Activated naive CD4-positive, alpha-beta T cell treated with anti-CD3 and anti-CD28 coated beads for 36 hours (primary cell): Measurements from ENCODE around the gene TSC22D3. TPM values are rescaled to one million over a fixed set of nuclear protein-coding genes. Genes with fewer than 3 reads are reported as not detected.

ENCODE experiments used
- CTCF ChIA-PET: fragments of 350-600 bp; sonication (Branson Sonifier 250); formaldehyde crosslinking; loops from one replicate; lab custom pipeline; 2021; ENCODE audit warnings: antibody characterized with exemption; lab: Charles Lee
- DNase-seq: peaks from one replicate; pipeline ENCODE4 v3.0.0-alpha.2; 2020
- H3K27ac Mint-ChIP-seq: one replicate; pipeline ENCODE4 v1.8.0; 2021; ENCODE audit warnings: mild to moderate bottlenecking, mixed read lengths
- H3K27me3 Mint-ChIP-seq: one replicate; pipeline ENCODE4 v1.8.0; 2021; ENCODE audit warnings: low read depth, mixed read lengths
- H3K36me3 Mint-ChIP-seq: one replicate; pipeline ENCODE4 v1.8.0; 2021; ENCODE audit warnings: low read depth, mixed read lengths
- H3K4me1 Mint-ChIP-seq: one replicate; pipeline ENCODE4 v1.8.0; 2021; ENCODE audit warnings: low read depth, mixed read lengths
- H3K4me3 Mint-ChIP-seq: one replicate; pipeline ENCODE4 v1.8.0; 2021; ENCODE audit warnings: mild to moderate bottlenecking, moderate library complexity, mixed read lengths
- H3K9me3 Mint-ChIP-seq: one replicate; pipeline ENCODE4 v1.8.0; 2021; ENCODE audit warnings: mixed read lengths
- intact Hi-C: fragments of 100-400 bp; cut with micrococcal nuclease; formaldehyde crosslinking; loops from one replicate; pipeline ENCODE4 v1.15.1; 2023
- total RNA-seq, 2 experiments: library from RNA; stranded (reverse); gene quantifications; one replicate each; pipeline ENCODE4 v1.2.3, GENCODE V29; 2021

Gene TSC22D3
- total RNA-seq, 2 experiments from 2014 or later: 28.0 to 29.2 TPM

DNA sequence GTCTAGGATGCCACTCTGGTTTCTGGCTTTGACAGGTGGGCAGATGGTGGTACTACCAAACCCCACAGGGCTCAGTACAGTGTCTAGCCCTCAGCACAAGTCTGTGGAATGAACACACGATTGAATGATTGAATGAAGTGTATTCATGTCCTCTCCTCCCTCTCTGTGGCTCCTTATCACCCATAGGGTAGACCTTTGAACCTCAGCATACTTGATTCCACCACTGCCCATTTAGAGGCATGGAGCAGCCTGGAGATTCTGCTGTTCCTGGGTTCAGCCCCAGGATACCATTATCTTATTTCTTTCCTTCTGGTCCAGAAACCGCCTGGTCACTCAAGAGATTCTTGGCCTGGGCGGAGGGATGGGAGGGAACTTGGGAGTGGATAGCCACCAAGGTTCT is 93.3 kb downstream of the TSC22D3 start:
- no peaks in the 10 kb centered on the region for H3K9me3 Mint-ChIP-seq
- no peaks in the 10 kb centered on the region for H3K36me3 Mint-ChIP-seq
- H3K4me1 Mint-ChIP-seq: peaks cover 52% of the 10 kb centered on the region
- H3K27ac Mint-ChIP-seq: no peak overlapping the region
- intact Hi-C loops: no loop called here
- H3K4me3 Mint-ChIP-seq: no peak overlapping the region
- H3K27me3 Mint-ChIP-seq: no peaks in the 10 kb centered on the region
- CTCF ChIA-PET: no interaction called here
- DNase-seq: no peak

DNA sequence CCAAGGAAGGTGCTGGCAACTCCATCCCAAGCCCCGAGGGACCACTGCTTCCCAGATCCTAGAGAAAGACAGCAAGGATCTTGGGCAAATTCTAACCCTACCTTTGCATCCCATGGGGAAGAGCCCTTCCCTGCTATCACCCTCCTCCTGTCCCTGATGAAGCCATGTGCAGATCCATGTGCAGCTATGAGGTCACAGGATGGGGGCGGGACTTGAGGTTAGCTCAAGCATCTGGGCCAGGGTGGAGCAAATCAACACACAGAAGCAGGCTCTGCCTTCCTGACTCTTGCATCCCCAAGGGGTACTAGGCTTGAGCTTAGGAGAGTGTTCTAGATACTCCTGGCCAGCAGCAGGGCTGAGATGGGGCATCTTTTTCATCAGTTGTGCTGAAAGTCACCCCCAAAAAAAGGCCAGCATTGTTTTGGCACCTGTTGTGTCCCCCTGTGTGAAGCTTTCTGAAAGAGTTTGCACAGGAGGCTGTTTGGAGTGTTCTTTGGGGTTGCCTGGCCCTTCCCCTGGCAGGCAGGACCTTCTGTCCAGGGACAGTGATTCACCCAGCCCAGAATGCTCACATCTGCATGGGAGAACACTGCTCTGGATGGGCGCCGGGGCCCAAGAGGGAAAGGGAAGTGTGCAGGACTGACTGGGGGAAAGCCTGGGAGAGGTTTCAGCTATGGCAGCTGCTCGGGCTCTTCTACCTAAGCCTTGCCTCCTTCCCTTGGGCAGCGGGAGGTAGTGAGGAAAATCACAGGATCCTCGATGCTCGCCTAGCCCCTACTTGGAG is 96.4 kb downstream of the TSC22D3 start:
- peaks cover 52% of the 10 kb centered on the region for H3K4me1 Mint-ChIP-seq
- CTCF ChIA-PET: interaction anchor here (1.1 to 9.8 kb wide), 4 partner anchors 11 to 97 kb away, joined by 3 to 171 read pairs (median 6); partner anchors contain the start of genes NCBP2L and TSC22D3
- peak; percentile 87 for DNase-seq
- H3K27me3 Mint-ChIP-seq: no peaks in the 10 kb centered on the region
- intact Hi-C loops: no loop called here
- H3K9me3 Mint-ChIP-seq: no peaks in the 10 kb centered on the region
- peak overlapping the region; percentile 94 for H3K27ac Mint-ChIP-seq
- H3K36me3 Mint-ChIP-seq: no peaks in the 10 kb centered on the region
- peak overlapping the region; percentile 88 for H3K4me3 Mint-ChIP-seq

DNA sequence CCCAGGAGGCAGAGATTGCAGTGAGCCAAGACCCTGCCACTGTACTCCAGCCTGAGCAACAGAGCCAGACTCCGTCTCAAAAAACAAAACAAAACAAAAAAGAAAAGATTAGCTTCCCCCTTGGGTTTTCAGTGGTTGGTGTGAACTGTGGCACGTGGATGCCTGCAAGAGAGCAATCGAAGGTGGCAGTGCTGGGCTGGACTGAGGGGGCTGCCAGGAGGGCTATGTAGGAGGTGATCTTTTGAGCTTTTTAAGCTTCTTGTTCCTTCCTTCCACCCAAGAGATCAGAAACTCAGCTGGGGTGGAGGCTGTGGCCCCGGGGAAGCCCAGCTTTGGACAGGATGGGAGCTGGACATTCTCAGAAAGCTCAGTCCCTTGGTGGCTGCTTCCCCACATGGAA is 97.7 kb downstream of the TSC22D3 start:
- intact Hi-C loops: loop anchor here (2.0 kb wide), 1 partner anchor 171 kb away; no protein-coding TSS in a partner anchor
- Mint-ChIP-seq H3K9me3 (no peaks in the 10 kb centered on the region), H3K4me1 (peaks cover 56% of the 10 kb centered on the region), H3K4me3 (peak overlapping the region; percentile 88), H3K36me3 (no peaks in the 10 kb centered on the region), H3K27ac (peak overlapping the region; percentile 94), H3K27me3 (no peaks in the 10 kb centered on the region)
- CTCF ChIA-PET: interaction anchor here (2.0 to 9.8 kb wide), 2 partner anchors 40 to 98 kb away, joined by 10 to 171 read pairs; partner anchors contain the start of genes NCBP2L and TSC22D3
- DNase-seq: no peak

DNA sequence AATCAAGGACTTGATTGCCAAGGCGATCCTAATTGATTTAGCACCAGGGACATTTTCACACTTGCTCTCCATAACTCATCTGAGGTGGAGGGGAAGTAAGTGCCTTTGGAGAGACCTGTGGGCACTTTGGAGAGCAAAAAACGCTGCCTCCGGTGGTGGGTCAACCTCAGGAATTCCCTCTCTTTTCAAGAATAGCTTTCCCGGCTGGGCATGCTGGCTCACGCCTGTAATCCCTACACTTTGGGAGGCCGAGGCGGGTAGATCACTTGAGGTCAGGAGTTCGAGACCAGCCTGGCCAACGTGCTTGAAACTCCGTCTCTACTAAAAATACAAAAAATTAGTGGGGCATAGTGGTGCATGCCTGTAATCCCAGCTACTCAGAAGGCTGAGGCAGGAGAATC is 98.1 kb downstream of the TSC22D3 start:
- DNase-seq: no peak
- H3K36me3 Mint-ChIP-seq: no peaks in the 10 kb centered on the region
- peak overlapping the region; percentile 88 for H3K4me3 Mint-ChIP-seq
- H3K27ac Mint-ChIP-seq: peak overlapping the region; percentile 94
- intact Hi-C loops: loop anchor here (2.0 kb wide), 1 partner anchor 171 kb away; no protein-coding TSS in a partner anchor
- no peaks in the 10 kb centered on the region for H3K9me3 Mint-ChIP-seq
- CTCF ChIA-PET: interaction anchor here (2.0 to 9.8 kb wide), 2 partner anchors 41 to 99 kb away, joined by 10 to 171 read pairs; partner anchors contain the start of genes NCBP2L and TSC22D3
- H3K4me1 Mint-ChIP-seq: peaks cover 58% of the 10 kb centered on the region
- H3K27me3 Mint-ChIP-seq: no peaks in the 10 kb centered on the region

DNA sequence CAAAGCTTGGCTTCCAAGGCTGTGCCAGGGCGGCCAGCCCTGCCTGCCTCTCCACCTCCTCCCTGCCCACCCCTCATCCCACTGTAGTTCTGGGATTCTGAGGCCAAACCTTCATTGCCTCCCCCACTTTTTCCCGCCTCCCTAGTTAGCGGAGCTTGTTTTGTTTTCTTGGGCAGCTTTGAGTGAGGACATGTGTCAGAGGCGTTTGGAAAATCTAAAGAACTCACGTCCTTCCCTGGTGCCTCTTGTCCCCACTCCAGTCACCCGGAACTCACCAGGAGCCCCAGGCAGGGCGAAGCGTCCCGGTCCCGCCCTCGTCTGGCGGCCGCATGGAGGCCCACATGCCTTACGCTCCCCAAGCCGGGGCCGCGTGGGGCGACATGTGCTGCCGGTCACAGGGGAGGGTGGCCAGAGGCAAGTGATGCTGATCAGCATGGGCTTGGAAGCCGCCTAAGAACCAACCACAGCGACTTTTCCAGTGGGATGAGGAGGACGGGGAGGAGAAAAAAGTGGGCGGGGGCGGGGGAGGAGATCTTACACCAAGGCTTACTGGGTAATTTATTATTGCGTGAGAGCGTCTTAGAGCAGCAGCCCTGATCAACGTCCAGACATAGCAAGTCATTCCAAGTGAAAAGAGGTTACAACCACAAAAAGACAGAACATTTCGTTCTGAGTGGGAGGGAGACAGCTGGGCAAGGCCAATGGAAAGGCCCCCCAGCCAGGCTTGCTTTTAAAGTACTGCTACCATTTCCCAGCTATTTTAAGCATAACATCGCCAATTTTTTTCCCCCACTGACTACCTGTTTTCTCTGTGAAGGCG is 98.8 kb downstream of the TSC22D3 start:
- no peaks in the 10 kb centered on the region for H3K9me3 Mint-ChIP-seq
- peak overlapping the region; percentile 94 for H3K27ac Mint-ChIP-seq
- peak overlapping the region; percentile 88 for H3K4me3 Mint-ChIP-seq
- DNase-seq: peak; percentile 53
- CTCF ChIA-PET: interaction anchor here (1.1 to 9.8 kb wide), 6 partner anchors 21 to 100 kb away, joined by 3 to 171 read pairs (median 4); partner anchors contain the start of genes NCBP2L and TSC22D3
- intact Hi-C loops: loop anchor here (2.0 kb wide), 1 partner anchor 172 kb away; no protein-coding TSS in a partner anchor
- no peaks in the 10 kb centered on the region for H3K36me3 Mint-ChIP-seq
- H3K27me3 Mint-ChIP-seq: no peaks in the 10 kb centered on the region
- peaks cover 61% of the 10 kb centered on the region for H3K4me1 Mint-ChIP-seq

DNA sequence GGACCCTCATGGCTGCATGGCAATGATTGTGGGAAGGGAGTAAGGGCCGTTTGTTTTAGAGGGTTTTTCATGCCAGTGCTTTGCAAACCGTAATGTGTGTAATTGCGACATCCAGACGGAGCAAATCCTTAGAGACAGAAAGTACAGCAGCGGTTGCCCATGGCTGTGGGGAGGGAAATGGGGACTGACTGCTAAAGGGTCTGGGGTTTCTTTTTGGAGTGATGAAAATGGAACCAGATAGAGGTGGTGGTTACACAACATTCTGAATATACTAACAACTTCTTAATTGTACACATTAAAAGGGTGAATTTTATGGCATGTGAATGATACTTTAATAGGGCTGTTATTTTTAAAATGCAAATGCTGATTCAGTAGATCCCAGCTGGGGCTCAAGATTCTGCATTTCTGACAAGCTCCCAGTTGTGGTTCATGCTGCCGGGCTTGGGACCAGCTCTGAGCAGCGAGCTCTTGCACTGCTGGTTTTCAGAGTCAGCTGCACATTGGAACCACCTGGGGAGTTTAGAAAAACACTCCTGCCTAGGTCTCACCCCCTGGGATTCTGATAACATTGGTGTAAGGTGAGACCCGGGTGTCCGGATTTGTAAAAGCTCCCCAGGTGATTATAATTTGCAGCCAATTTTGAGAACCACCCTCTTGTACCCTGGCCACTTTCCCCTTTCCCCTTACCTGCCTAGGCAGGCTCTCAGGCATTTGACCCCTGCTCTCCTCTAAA is 99.6 kb downstream of the TSC22D3 start:
- Mint-ChIP-seq H3K36me3 (no peaks in the 10 kb centered on the region), H3K27ac (peak overlapping the region; percentile 94), H3K4me3 (peak overlapping the region; percentile 88), H3K4me1 (peaks cover 64% of the 10 kb centered on the region), H3K9me3 (no peaks in the 10 kb centered on the region), H3K27me3 (no peaks in the 10 kb centered on the region)
- DNase-seq: peak; percentile 12
- CTCF ChIA-PET: interaction anchor here (1.1 to 9.8 kb wide), 6 partner anchors 22 to 101 kb away, joined by 3 to 171 read pairs (median 4); partner anchors contain the start of genes NCBP2L and TSC22D3
- intact Hi-C loops: loop anchor here (2.0 kb wide), 2 partner anchors 173 to 345 kb away; no protein-coding TSS in a partner anchor

DNA sequence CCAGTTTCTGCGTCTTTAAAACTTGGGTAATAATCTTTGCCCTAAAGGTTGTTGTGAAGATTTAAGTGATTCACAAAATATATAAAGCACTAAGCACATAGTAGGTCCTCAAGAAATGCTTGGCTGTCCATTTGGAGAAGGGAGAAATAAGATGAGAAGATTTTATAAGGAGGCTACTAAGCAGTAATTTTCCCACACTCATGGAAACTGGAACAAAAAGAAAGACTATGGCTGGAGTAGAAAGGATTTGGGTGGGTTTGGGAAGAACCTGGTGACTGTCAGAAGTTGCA is 100.3 kb downstream of the TSC22D3 start:
- CTCF ChIA-PET: interaction anchor here (1.1 to 9.8 kb wide), 4 partner anchors 16 to 102 kb away, joined by 4 to 171 read pairs (median 7); partner anchors contain the start of gene NCBP2L
- Mint-ChIP-seq H3K9me3 (no peaks in the 10 kb centered on the region), H3K4me1 (peaks cover 64% of the 10 kb centered on the region), H3K4me3 (peak overlapping the region; percentile 88), H3K27me3 (no peaks in the 10 kb centered on the region), H3K27ac (peak overlapping the region; percentile 74), H3K36me3 (no peaks in the 10 kb centered on the region)
- intact Hi-C loops: loop anchor here (2.0 kb wide), 1 partner anchor 345 kb away; no protein-coding TSS in a partner anchor
- no peak for DNase-seq

DNA sequence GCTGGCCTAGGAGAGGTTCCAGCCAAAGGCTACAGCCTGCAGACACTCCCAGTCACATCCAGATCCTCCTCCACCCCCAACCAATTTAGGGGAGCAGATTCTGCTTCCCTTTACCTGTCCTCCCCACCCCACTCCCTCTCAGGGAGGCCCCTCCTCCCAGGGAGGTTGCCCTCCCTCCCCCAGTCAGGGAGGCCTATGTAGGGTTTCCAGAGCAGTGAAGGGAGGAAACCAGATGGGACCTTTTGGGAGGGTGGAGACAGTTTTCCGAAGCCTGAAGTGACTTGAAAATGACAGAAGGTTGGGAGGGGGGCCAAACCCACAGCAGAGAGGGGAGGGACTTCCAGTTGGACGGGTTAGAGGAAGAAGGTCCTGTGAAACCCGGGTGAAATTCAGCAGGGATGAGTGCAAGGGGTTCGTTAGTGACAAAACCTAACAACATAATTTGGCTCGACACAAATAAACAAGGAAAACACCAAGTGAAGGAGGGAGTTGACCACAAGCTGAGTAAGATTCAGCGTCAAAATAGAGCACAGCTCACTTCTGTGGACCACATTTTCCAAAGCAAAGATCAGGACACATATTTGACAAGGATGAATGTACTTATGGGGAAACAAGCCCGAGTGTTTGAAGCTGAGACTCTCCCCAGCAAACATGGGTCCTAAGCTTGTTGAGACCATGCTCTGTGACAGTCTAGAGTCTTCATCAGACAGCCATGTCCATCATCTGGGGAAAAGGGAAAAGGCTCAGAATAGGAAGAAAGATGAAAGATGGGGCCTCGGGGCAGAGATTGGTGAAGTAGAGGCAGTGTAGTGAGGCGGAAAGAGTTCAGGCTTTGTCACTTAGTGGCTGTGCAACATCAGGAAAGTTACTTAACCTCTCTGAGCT is 100.9 kb downstream of the TSC22D3 start:
- peak overlapping the region; percentile 88 for H3K4me3 Mint-ChIP-seq
- H3K36me3 Mint-ChIP-seq: no peaks in the 10 kb centered on the region
- H3K27ac Mint-ChIP-seq: peak overlapping the region; percentile 74
- intact Hi-C loops: loop anchor here (1.0 to 2.0 kb wide), 8 partner anchors 37 to 417 kb away; partner anchors contain the start of genes ATG4A, NCBP2L, PRPS1 and PSMD10
- H3K27me3 Mint-ChIP-seq: no peaks in the 10 kb centered on the region
- peak; percentile 47 for DNase-seq
- CTCF ChIA-PET: interaction anchor here (1.1 to 9.8 kb wide), 10 partner anchors 9 to 218 kb away, joined by 3 to 171 read pairs (median 8); partner anchors contain the start of genes NCBP2L and TSC22D3
- no peaks in the 10 kb centered on the region for H3K9me3 Mint-ChIP-seq
- peaks cover 63% of the 10 kb centered on the region for H3K4me1 Mint-ChIP-seq

DNA sequence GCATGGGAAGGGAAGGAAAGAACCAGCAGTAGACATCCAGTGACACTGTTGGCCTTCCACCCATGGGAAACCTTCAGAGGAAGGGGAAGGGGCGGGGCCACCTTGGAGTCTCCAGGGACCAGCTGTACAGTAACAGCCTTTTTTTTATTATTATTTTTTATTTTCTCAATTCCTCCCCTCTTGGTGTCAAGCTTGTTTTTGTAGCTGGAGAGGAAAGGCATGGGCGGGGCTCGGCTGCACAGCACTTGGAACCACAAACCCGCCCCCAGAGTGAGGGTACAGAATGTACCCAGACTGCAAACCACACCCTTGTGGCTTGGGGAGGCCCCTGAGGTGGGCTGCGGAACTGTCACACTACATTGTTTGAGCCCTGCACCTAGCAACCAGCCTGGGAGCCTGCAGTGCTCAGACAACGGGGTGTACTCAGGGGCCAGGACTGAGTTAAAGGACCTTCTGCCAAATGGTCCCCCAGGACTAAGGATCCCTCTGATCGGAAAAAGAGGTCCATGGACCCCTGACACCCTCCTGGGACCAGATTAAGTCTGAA is 101.6 kb downstream of the TSC22D3 start:
- peak overlapping the region; percentile 88 for H3K4me3 Mint-ChIP-seq
- no peaks in the 10 kb centered on the region for H3K27me3 Mint-ChIP-seq
- H3K9me3 Mint-ChIP-seq: no peaks in the 10 kb centered on the region
- H3K36me3 Mint-ChIP-seq: no peaks in the 10 kb centered on the region
- CTCF ChIA-PET: interaction anchor here (1.0 to 9.8 kb wide), 13 partner anchors 9 to 219 kb away, joined by 3 to 171 read pairs (median 6); partner anchors contain the start of genes NCBP2L and TSC22D3
- peak overlapping the region; percentile 74 for H3K27ac Mint-ChIP-seq
- peak; percentile 91 for DNase-seq
- peaks cover 60% of the 10 kb centered on the region for H3K4me1 Mint-ChIP-seq
- intact Hi-C loops: loop anchor here (1.0 to 2.0 kb wide), 10 partner anchors 37 to 417 kb away; partner anchors contain the start of genes ATG4A, NCBP2L, PRPS1 and PSMD10

DNA sequence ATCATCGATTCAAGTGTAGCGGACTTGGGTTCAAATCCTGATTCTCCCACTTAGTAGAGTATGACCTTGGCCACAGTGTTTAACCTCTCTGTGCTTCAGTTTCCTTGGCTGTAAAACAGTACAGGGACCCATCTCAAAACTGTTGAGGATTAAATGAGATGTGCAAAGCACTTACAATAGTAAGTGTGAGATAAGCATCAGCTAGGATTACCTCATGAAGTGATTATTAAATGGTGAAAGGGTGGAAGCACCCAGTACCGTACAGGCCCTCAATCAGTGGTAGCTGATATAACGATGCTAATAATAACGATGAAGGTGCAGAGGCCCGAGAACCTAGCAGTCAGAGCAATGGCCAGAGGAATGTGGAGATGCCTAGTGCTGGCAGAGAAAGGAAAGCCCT is 102.2 kb downstream of the TSC22D3 start:
- no peaks in the 10 kb centered on the region for H3K9me3 Mint-ChIP-seq
- H3K4me1 Mint-ChIP-seq: peaks cover 55% of the 10 kb centered on the region
- intact Hi-C loops: loop anchor here (1.0 kb wide), 2 partner anchors 221 to 399 kb away; no protein-coding TSS in a partner anchor
- peak overlapping the region; percentile 74 for H3K27ac Mint-ChIP-seq
- no peak overlapping the region for H3K4me3 Mint-ChIP-seq
- CTCF ChIA-PET: interaction anchor here (0.6 to 9.8 kb wide), 18 partner anchors 10 to 220 kb away, joined by 3 to 171 read pairs (median 6); partner anchors contain the start of genes NCBP2L and TSC22D3
- H3K36me3 Mint-ChIP-seq: no peaks in the 10 kb centered on the region
- H3K27me3 Mint-ChIP-seq: no peaks in the 10 kb centered on the region
- no peak for DNase-seq
